Testis (tissue), 3 donors: ENCODE results near the gene DHX34. TPM values are rescaled to one million over a fixed set of nuclear protein-coding genes. Genes with fewer than 3 reads are reported as not detected.

Experiments
- DNase-seq: peaks from one replicate; pipeline ENCODE4 v3.0.0-alpha.2; 2019
- H3K27ac ChIP-seq, 2 donors: fragments of 200-600 bp; sonication (generic); one replicate each; pipeline ENCODE4 v1.5.1; 2019
- H3K27me3 ChIP-seq: fragments of 200-600 bp; sonication (generic); one replicate; pipeline ENCODE4 v1.5.1; 2019
- H3K36me3 ChIP-seq: fragments of 200-600 bp; sonication (generic); one replicate; pipeline ENCODE4 v1.5.1; 2017; ENCODE audit warnings: low read depth; ENCODE audit errors: missing control alignments
- H3K4me1 ChIP-seq: fragments of 200-600 bp; sonication (generic); one replicate; pipeline ENCODE4 v1.5.1; 2019
- H3K4me3 ChIP-seq, 2 donors: fragments of 200-600 bp; sonication (generic); one replicate each; pipeline ENCODE4 v1.5.1; 2017 to 2019
- H3K9me3 ChIP-seq: fragments of 200-600 bp; sonication (generic); one replicate; pipeline ENCODE4 v1.5.1; 2017
- CTCF ChIP-seq, 3 experiments: fragments of 450-650 bp in 2 of 3; fragments of 200-600 bp in 1 of 3; sonication (generic) in 1 of 3; IDR thresholded peaks; one replicate each; pipeline ENCODE4 v1.5.1; 2016 to 2019; ENCODE audit warnings: antibody characterized with exemption in 3 of 3, mild to moderate bottlenecking in 2 of 3, moderate library complexity in 1 of 3
- POLR2A ChIP-seq: fragments of 450-650 bp; IDR thresholded peaks from one replicate; pipeline ENCODE4 v1.6.1; 2017; ENCODE audit warnings: antibody characterized with exemption, mild to moderate bottlenecking, moderate library complexity
- WGBS, 2 donors: methylation state at CpG; one replicate each; pipeline ENCODE4 v1.1.5; 2018; 5-methylcytosine and 5-hydroxymethylcytosine counted together
- intact Hi-C: fragments of 100-400 bp; cut with DNase I; formaldehyde crosslinking; loops from one replicate; pipeline ENCODE4 v1.15.1; 2023; ENCODE audit warnings: low total_unique reads
- polyA plus RNA-seq: library from polyadenylated mRNA; stranded (reverse); fragments of 350-450 nt; fragmentation: Illumina TruSeq; extraction: RNeasy Lipid Tissue Mini Kit (QIAGEN cat#74804); gene quantifications from one replicate; pipeline ENCODE4 v1.2.3, GENCODE V29; 2014; ENCODE audit warnings: low read depth, low replicate concordance; ENCODE audit not compliant: insufficient read depth
- total RNA-seq, 2 donors: library from RNA; depleted of rRNA; stranded (reverse); fragments of >200 nt; gene quantifications; one replicate each; pipeline ENCODE4 v1.2.3, GENCODE V29; 2016

DHX34 gene
- total and polyA plus RNA-seq, 3 donors from 2014 or later: 55.1 to 102 (median 67.5) TPM

GRCh38 chr19:47414469-47414868 lies 65.4 kb downstream of the DHX34 start:
- DNase-seq: no peak
- H3K4me3 ChIP-seq: no peak overlapping the region
- H3K9me3 ChIP-seq: no peaks in the 10 kb centered on the region
- H3K27ac ChIP-seq: no peak overlapping the region
- no peaks in the 10 kb centered on the region for H3K27me3 ChIP-seq
- no peaks in the 10 kb centered on the region for H3K36me3 ChIP-seq
- TF ChIP-seq POLR2A (no peak), CTCF (IDR thresholded peaks at IDR 0.05) (no peak)
- WGBS, 2 donors: 73 to 86% methylated on average over 9 to 21 of the region's 21 CpGs
- intact Hi-C loops: no loop called here
- no peaks in the 10 kb centered on the region for H3K4me1 ChIP-seq

DNA sequence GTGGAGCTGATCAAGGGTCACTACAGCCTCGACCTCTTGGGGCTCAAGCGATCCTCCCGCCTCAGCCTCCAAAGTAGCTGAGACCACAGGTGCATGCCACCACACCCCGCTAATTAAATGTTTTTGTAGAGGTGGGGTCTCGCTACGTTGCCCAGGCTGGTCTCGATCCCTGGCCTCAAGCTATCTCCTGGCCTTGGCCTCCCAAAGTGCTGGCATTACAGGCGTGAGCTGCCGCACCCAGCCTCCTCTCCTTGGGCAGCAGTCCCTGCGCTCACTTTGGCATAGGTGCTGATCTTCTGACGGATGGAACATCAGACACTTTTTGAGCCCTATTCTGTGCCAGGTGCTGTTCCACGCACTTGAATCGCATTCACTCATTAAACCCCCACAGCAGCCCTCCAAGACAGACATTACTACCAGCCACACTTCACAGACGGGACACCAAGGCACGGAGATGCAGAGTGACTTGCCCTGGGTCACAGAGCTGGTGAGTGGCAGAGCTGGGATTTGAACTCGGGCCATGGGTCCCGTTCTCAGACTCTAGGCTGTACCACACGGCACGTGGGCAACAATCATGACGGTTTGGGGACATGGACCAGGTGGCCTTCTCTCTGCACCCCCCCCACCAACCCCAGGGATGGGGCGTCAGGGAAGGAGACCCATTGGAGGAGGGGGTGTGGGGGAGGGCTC lies 67.0 kb downstream of the DHX34 start:
- no peak overlapping the region for H3K27ac ChIP-seq
- H3K9me3 ChIP-seq: no peaks in the 10 kb centered on the region
- TF ChIP-seq CTCF (IDR thresholded peaks at IDR 0.05): no peak
- TF ChIP-seq POLR2A: no peak
- intact Hi-C loops: no loop called here
- H3K27me3 ChIP-seq: no peaks in the 10 kb centered on the region
- no peaks in the 10 kb centered on the region for H3K4me1 ChIP-seq
- no peaks in the 10 kb centered on the region for H3K36me3 ChIP-seq
- DNase-seq: no peak
- H3K4me3 ChIP-seq: no peak overlapping the region
- 86 to 92% methylated on average over 21 of the region's 21 CpGs for WGBS, 2 donors

GRCh38 chr19:47416643-47416985 lies 67.5 kb downstream of the DHX34 start:
- TF ChIP-seq POLR2A (no peak), CTCF (IDR thresholded peaks at IDR 0.05) (no peak)
- H3K4me1 ChIP-seq: no peaks in the 10 kb centered on the region
- no peaks in the 10 kb centered on the region for H3K27me3 ChIP-seq
- H3K4me3 ChIP-seq: no peak overlapping the region
- no peak overlapping the region for H3K27ac ChIP-seq
- no peaks in the 10 kb centered on the region for H3K36me3 ChIP-seq
- intact Hi-C loops: no loop called here
- WGBS, 2 donors: 59 to 60% methylated on average over 12 of the region's 12 CpGs
- no peaks in the 10 kb centered on the region for H3K9me3 ChIP-seq
- DNase-seq: no peak

DNA sequence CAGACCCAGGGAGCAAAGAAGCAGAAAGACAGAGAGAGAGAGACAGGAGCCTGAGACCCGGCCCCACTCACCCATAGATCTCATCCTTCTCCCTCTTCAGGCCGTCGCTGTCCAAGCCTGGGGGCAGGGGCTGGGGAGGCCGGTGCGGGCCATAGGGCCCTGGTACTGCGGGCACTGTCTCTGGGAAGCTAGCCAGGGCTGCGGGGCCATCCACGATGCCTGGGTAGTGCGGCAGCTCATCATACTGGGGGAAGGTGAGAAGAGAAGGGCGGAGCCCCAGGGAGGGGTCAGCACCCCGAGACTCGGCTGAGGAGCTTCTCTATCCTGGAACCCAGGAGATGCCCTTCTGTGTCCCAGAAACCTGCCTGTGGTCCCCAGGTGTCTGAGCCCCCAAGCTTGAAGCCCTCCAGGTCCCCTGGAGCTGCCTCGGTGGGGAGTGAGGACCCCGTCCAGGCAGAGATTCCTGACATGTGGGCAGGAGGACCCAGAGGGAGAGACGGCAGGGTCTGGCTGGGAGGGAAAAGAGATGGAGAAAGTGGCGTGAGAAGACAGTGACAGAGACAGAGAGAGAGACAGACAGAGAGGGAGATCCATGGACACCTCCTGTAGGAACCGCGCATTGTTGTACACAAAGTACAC lies 68.1 kb downstream of the DHX34 start:
- Histone ChIP-seq H3K9me3 (no peaks in the 10 kb centered on the region), H3K27ac (no peak overlapping the region), H3K27me3 (no peaks in the 10 kb centered on the region), H3K36me3 (no peaks in the 10 kb centered on the region), H3K4me3 (no peak overlapping the region), H3K4me1 (peaks cover 3% of the 10 kb centered on the region)
- intact Hi-C loops: no loop called here
- WGBS, 2 donors: 39 to 42% methylated on average over 16 to 18 of the region's 18 CpGs
- no peak for TF ChIP-seq POLR2A
- TF ChIP-seq CTCF (IDR thresholded peaks at IDR 0.05): no peak
- no peak for DNase-seq
